ENCODE measurements around the gene ZNF287. TPM values are rescaled to one million over a fixed set of nuclear protein-coding genes. Genes with fewer than 3 reads are reported as not detected.
A peak's percentile ranks its signal among the peaks of the same experiment; 100 is the strongest.
"Not testable (repeated sequence)": the region's sequence is repeated elsewhere in the genome, so short reads cannot be mapped to it uniquely, and the experiment has no call there.

The ZNF287 gene
- 4.1 and 8.1 TPM in 2 replicates for total RNA-seq (2014; rRNA removed; shearing (Covaris generic))

- DNase-seq (ENCODE audit: low read depth), result peak; percentile 85
These were observed at the start of gene ZNF287 for GRCh38 chr17:16568541-16569357. TSS of gene ZNF287 (minus strand) at chr17:16569204. CDS start at chr17:16567731, 1,473 bp downstream.

GRCh38 chr17:16617481-16618060 lies 48.6 kb upstream of the ZNF287 start:
- DNase-seq (ENCODE audit: low read depth), result no peak

GRCh38 chr17:16599537-16599936 lies 30.5 kb upstream of the ZNF287 start:
- no peak for DNase-seq (ENCODE audit: low read depth)

- DNase-seq (ENCODE audit: low read depth), result no peak
These were observed 24.5 kb upstream of the ZNF287 start for GRCh38 chr17:16593356-16594102.

- peak; percentile 83 for DNase-seq (ENCODE audit: low read depth)
These were observed 20.3 kb upstream of the ZNF287 start for GRCh38 chr17:16589097-16589969.

- DNase-seq (ENCODE audit: low read depth), result no peak
These were observed 16.8 kb upstream of the ZNF287 start for GRCh38 chr17:16585796-16586195.

GRCh38 chr17:16584273-16584995 lies 15.4 kb upstream of the ZNF287 start:
- DNase-seq (ENCODE audit: low read depth), result peak; percentile 85

GRCh38 chr17:16583781-16584180 lies 14.8 kb upstream of the ZNF287 start:
- no peak for DNase-seq (ENCODE audit: low read depth)

GRCh38 chr17:16573466-16573865 lies 4.5 kb upstream of the ZNF287 start:
- no peak for DNase-seq (ENCODE audit: low read depth)

GRCh38 chr17:16569358-16569712 lies 331 bp upstream of the ZNF287 start:
- DNase-seq (ENCODE audit: low read depth), result no peak

- no peak for DNase-seq (ENCODE audit: low read depth)
These were observed 16.4 kb downstream of the ZNF287 start for GRCh38 chr17:16552637-16553045.

- no peak for DNase-seq (ENCODE audit: low read depth)
These were observed 16.9 kb downstream of the ZNF287 start for GRCh38 chr17:16551878-16552636.

- DNase-seq (ENCODE audit: low read depth), result no peak
These were observed 31.9 kb downstream of the ZNF287 start for GRCh38 chr17:16537130-16537458.

GRCh38 chr17:16534236-16534635 lies 34.8 kb downstream of the ZNF287 start:
- DNase-seq (ENCODE audit: low read depth), result peak; percentile 70

- no peak for DNase-seq (ENCODE audit: low read depth)
These were observed 39.1 kb downstream of the ZNF287 start for GRCh38 chr17:16529906-16530305.

GRCh38 chr17:16527298-16527697 lies 41.7 kb downstream of the ZNF287 start:
- DNase-seq (ENCODE audit: low read depth), result no peak

GRCh38 chr17:16525556-16525955 lies 43.4 kb downstream of the ZNF287 start:
- not testable (repeated sequence) for DNase-seq (ENCODE audit: low read depth)

- DNase-seq (ENCODE audit: low read depth), result peak; percentile 83
These were observed 47.8 kb downstream of the ZNF287 start for GRCh38 chr17:16521070-16521727.

GRCh38 chr17:16519021-16519420 lies 50.0 kb downstream of the ZNF287 start:
- DNase-seq (ENCODE audit: low read depth), result no peak

GRCh38 chr17:16517477-16517876 lies 51.5 kb downstream of the ZNF287 start:
- no peak for DNase-seq (ENCODE audit: low read depth)

All from M059J (cell line).